Ascending aorta (tissue), 2 donors: Measurements from ENCODE around the gene FAM199X. TPM values are rescaled to one million over a fixed set of nuclear protein-coding genes. Genes with fewer than 3 reads are reported as not detected.
A peak's percentile ranks its signal among the peaks of the same experiment; 100 is the strongest.

Experiments
- DNase-seq, 2 donors: peaks; one replicate each; pipeline ENCODE4 v3.0.0-alpha.2; 2019; ENCODE audit warnings: low spot score in 2 of 2
- H3K27ac ChIP-seq, 2 donors: fragments of 200-600 bp; sonication (generic); one replicate each; pipeline ENCODE4 v1.5.1; 2016 to 2017; ENCODE audit warnings: mild to moderate bottlenecking in 1 of 2
- H3K27me3 ChIP-seq: fragments of 200-600 bp; sonication (generic); one replicate; pipeline ENCODE4 v1.5.1; 2017
- H3K36me3 ChIP-seq, 2 donors: fragments of 200-600 bp; sonication (generic); one replicate each; pipeline ENCODE4 v1.5.1; 2016
- H3K4me1 ChIP-seq, 2 donors: fragments of 200-600 bp; sonication (generic); one replicate each; pipeline ENCODE4 v1.5.1; 2016 to 2017; ENCODE audit warnings: mild to moderate bottlenecking in 1 of 2
- H3K4me3 ChIP-seq, 2 donors: fragments of 200-600 bp; sonication (generic); one replicate each; pipeline ENCODE4 v1.5.1; 2016 to 2017; ENCODE audit warnings: mild to moderate bottlenecking in 1 of 2
- H3K9me3 ChIP-seq, 2 donors: fragments of 200-600 bp; sonication (generic); one replicate each; pipeline ENCODE4 v1.5.1; 2016
- CTCF ChIP-seq, 3 experiments: fragments of 200-600 bp in 2 of 3; fragments of 450-650 bp in 1 of 3; sonication (generic) in 2 of 3; IDR thresholded peaks; one replicate each; pipeline ENCODE4 v1.5.1; 2016 to 2019; ENCODE audit warnings: antibody characterized with exemption in 3 of 3, mild to moderate bottlenecking in 1 of 3, moderate library complexity in 1 of 3
- intact Hi-C: fragments of 100-400 bp; cut with DNase I; formaldehyde crosslinking; loops from one replicate; pipeline ENCODE4 v1.15.1; 2023
- total RNA-seq: library from RNA; depleted of rRNA; stranded (reverse); fragments of >200 nt; gene quantifications from one replicate; pipeline ENCODE4 v1.1.0, GENCODE V29; 2016

The FAM199X gene
- total RNA-seq: 10.4 TPM

- Histone ChIP-seq H3K27ac (peak within 1 kb of the TSS; percentile 88), H3K9me3 (no peaks in the 10 kb centered on the region), H3K36me3 (no peaks in the 10 kb centered on the region), H3K27me3 (no peaks in the 10 kb centered on the region), H3K4me3 (peak within 1 kb of the TSS; percentile 66 to 81), H3K4me1 (no peaks in the 10 kb centered on the region)
- intact Hi-C loops: loop anchor here (1.0 to 5.0 kb wide), 3 partner anchors 9 to 116 kb away; partner anchors contain the start of genes SLC25A53 and ZCCHC18
- peak; percentile 64 to 92 for DNase-seq
- TF ChIP-seq CTCF (IDR thresholded peaks at IDR 0.05): peak; percentile 50 to 72 (median 66)
Observed at GRCh38 chrX:104165894-104166734, at the start of gene FAM199X. Gene FAM199X (plus strand): TSS chrX:104166453. CDS start chrX:104166786, 333 bp downstream.

GRCh38 chrX:104117759-104118158 is 48.5 kb upstream of the FAM199X start:
- no peak for DNase-seq
- Histone ChIP-seq H3K36me3 (no peaks in the 10 kb centered on the region), H3K27ac (no peak overlapping the region), H3K4me1 (no peaks in the 10 kb centered on the region), H3K4me3 (no peak overlapping the region), H3K27me3 (no peaks in the 10 kb centered on the region), H3K9me3 (no peaks in the 10 kb centered on the region)
- TF ChIP-seq CTCF (IDR thresholded peaks at IDR 0.05): no peak
- intact Hi-C loops: no loop called here

GRCh38 chrX:104118765-104119164 is 47.5 kb upstream of the FAM199X start:
- intact Hi-C loops: no loop called here
- Histone ChIP-seq H3K27me3 (no peaks in the 10 kb centered on the region), H3K4me3 (no peak overlapping the region), H3K4me1 (no peaks in the 10 kb centered on the region), H3K9me3 (no peaks in the 10 kb centered on the region), H3K36me3 (no peaks in the 10 kb centered on the region), H3K27ac (no peak overlapping the region)
- no peak for DNase-seq
- TF ChIP-seq CTCF (IDR thresholded peaks at IDR 0.05): no peak

- H3K36me3 ChIP-seq: no peaks in the 10 kb centered on the region
- intact Hi-C loops: no loop called here
- H3K4me1 ChIP-seq: no peaks in the 10 kb centered on the region
- no peak overlapping the region for H3K4me3 ChIP-seq
- no peaks in the 10 kb centered on the region for H3K27me3 ChIP-seq
- no peak for TF ChIP-seq CTCF (IDR thresholded peaks at IDR 0.05)
- H3K27ac ChIP-seq: no peak overlapping the region
- no peak for DNase-seq
- no peaks in the 10 kb centered on the region for H3K9me3 ChIP-seq
Observed at GRCh38 chrX:104122829-104123228, 43.4 kb upstream of the FAM199X start.

GRCh38 chrX:104126856-104127255 is 39.4 kb upstream of the FAM199X start:
- no peaks in the 10 kb centered on the region for H3K4me1 ChIP-seq
- DNase-seq: no peak
- no peak for TF ChIP-seq CTCF (IDR thresholded peaks at IDR 0.05)
- H3K27ac ChIP-seq: no peak overlapping the region
- intact Hi-C loops: no loop called here
- H3K4me3 ChIP-seq: no peak overlapping the region
- H3K9me3 ChIP-seq: no peaks in the 10 kb centered on the region
- H3K27me3 ChIP-seq: no peaks in the 10 kb centered on the region
- no peaks in the 10 kb centered on the region for H3K36me3 ChIP-seq
